Kidney epithelial cell (primary cell): Measurements from ENCODE around the gene SORCS2. TPM values are rescaled to one million over a fixed set of nuclear protein-coding genes. Genes with fewer than 3 reads are reported as not detected.

Experiments used
- DNase-seq: peaks from one replicate; pipeline ENCODE4 v3.0.0-alpha.2; 2010; ENCODE audit warnings: low read depth
- H3K27me3 ChIP-seq: 2 replicates; pipeline ENCODE4 v1.6.0; 2011; ENCODE audit warnings: low read length; ENCODE audit not compliant: control insufficient read depth, insufficient read depth
- H3K36me3 ChIP-seq: 2 replicates; pipeline ENCODE4 v1.5.1; 2011; ENCODE audit warnings: low read length; ENCODE audit not compliant: control insufficient read depth, insufficient read depth
- H3K4me3 ChIP-seq: 2 replicates; pipeline ENCODE4 v1.5.1; 2011; ENCODE audit warnings: low read depth, mild to moderate bottlenecking, control low read depth, low read length
- CTCF ChIP-seq: IDR thresholded peaks from 2 replicates; pipeline ENCODE4 v1.5.1; 2011; ENCODE audit warnings: mild to moderate bottlenecking, moderate library complexity, low read length, control low read depth, inconsistent platforms; ENCODE audit not compliant: insufficient read depth, poor library complexity, severe bottlenecking
- total RNA-seq: library from RNA; depleted of rRNA; stranded (reverse); fragments of >200 nt; gene quantifications from 2 replicates; pipeline ENCODE4 v1.2.3, GENCODE V29; 2015

The SORCS2 gene
- total RNA-seq, 1 donor from 2014 or later = 1.4 TPM

GRCh38 chr4:7584606-7585159 lies 392.3 kb downstream of the SORCS2 start:
- TF ChIP-seq CTCF = no peak
- no peak for DNase-seq
- no peaks in the 10 kb centered on the region for H3K27me3 ChIP-seq
- H3K36me3 ChIP-seq = no peaks in the 10 kb centered on the region
- no peak overlapping the region for H3K4me3 ChIP-seq

GRCh38 chr4:7585768-7586167 lies 393.4 kb downstream of the SORCS2 start:
- no peak for TF ChIP-seq CTCF

GRCh38 chr4:7587433-7588405 lies 395.4 kb downstream of the SORCS2 start:
- H3K27me3 ChIP-seq = no peaks in the 10 kb centered on the region
- no peak for TF ChIP-seq CTCF
- no peak for DNase-seq
- H3K36me3 ChIP-seq = no peaks in the 10 kb centered on the region
- no peak overlapping the region for H3K4me3 ChIP-seq

More at GRCh38 chr4:7585768-7586167, 393.4 kb downstream of the SORCS2 start:
- H3K4me3 ChIP-seq = no peak overlapping the region
- H3K36me3 ChIP-seq = no peaks in the 10 kb centered on the region
- DNase-seq = no peak
- no peaks in the 10 kb centered on the region for H3K27me3 ChIP-seq

- no peak for TF ChIP-seq CTCF
- no peak for DNase-seq
- H3K4me3 ChIP-seq = no peak overlapping the region
- H3K27me3 ChIP-seq = no peaks in the 10 kb centered on the region
- no peaks in the 10 kb centered on the region for H3K36me3 ChIP-seq
Observed at GRCh38 chr4:7590189-7590588, 397.9 kb downstream of the SORCS2 start.

- no peak for DNase-seq
- no peak for TF ChIP-seq CTCF
Observed at GRCh38 chr4:7590899-7591298, 398.6 kb downstream of the SORCS2 start.

More at GRCh38 chr4:7590899-7591298, 398.6 kb downstream of the SORCS2 start:
- H3K27me3 ChIP-seq = no peaks in the 10 kb centered on the region
- H3K4me3 ChIP-seq = no peak overlapping the region
- H3K36me3 ChIP-seq = no peaks in the 10 kb centered on the region
